ENCODE data around the gene XPO4. TPM values are rescaled to one million over a fixed set of nuclear protein-coding genes. Genes with fewer than 3 reads are reported as not detected.

Gene XPO4
- total and polyA plus RNA-seq, 2 of the 8 experiments (the other 6 are each of a cell fraction or from before 2014, with no cell fraction given): 11.9 to 33.3 TPM

- H4K20me1 ChIP-seq (replicated peaks in 1 of 2; ENCODE audit: control insufficient read depth in 1 of 2, insufficient read depth in 2 of 2, low read length in 2 of 2): peaks cover 0 to 1% of the 10 kb centered on the region in 2 experiments
- H3K23me2 ChIP-seq (ENCODE audit: low read depth, low read length): no peaks in the 10 kb centered on the region; the same call in 1 of the 2 replicates
- H3K79me2 ChIP-seq (ENCODE audit: control insufficient read depth in 1 of 2, insufficient read depth in 2 of 2, low read length in 2 of 2): 0 out of 4 replicates have a peak, but pooled peaks cover 0 to 6% of the 10 kb centered on the region in 2 experiments
- H3K23ac ChIP-seq (ENCODE audit: insufficient read length): no peak overlapping the region
- WGBS, 2 experiments (ENCODE audit: extremely low coverage in 1 of 2, insufficient coverage in 1 of 2, insufficient read length in 1 of 2, insufficient replicate concordance in 2 of 2, low coverage in 1 of 2, low lambda C conversion rate in 2 of 2, missing lambda C conversion rate in 1 of 2): 96% methylated on average over 4 of the region's 4 CpGs; no CpG with 5 or more reads in 1 of the 2 experiments
- no peak overlapping the region for H2BK15ac ChIP-seq (ENCODE audit: low read length)
- H2BK120ac ChIP-seq (replicated peaks; ENCODE audit: low read depth, low read length): no peak overlapping the region
- no peak overlapping the region for H3K14ac ChIP-seq (ENCODE audit: insufficient read length)
- H3K9me3 ChIP-seq (ENCODE audit: insufficient read depth in 2 of 2, low read depth in 1 of 2, low read length in 1 of 2): no peaks in the 10 kb centered on the region
- no peak overlapping the region for H4K8ac ChIP-seq (ENCODE audit: extremely low read depth, insufficient read depth, low read length)
- ChIA-PET CTCF (ENCODE audit: partially characterized antibody) (interaction anchor here (0.9 to 2.4 kb wide), 2 partner anchors 15 to 20 kb away, joined by 5 to 8 read pairs; no protein-coding TSS in a partner anchor), POLR2A (ENCODE audit: partially characterized antibody) (no interaction called here)
- H2AK5ac ChIP-seq (ENCODE audit: low read depth, low read length): no peak overlapping the region
- no peaks in the 10 kb centered on the region for H3K4me1 ChIP-seq (replicated peaks in 1 of 4; ENCODE audit: control insufficient read depth in 3 of 4, insufficient read depth in 4 of 4, low read length in 3 of 4)
- H3K18ac ChIP-seq (ENCODE audit: extremely low read depth, low read length): no peak overlapping the region
- H3K4ac ChIP-seq (replicated peaks; ENCODE audit: insufficient read length, low read depth, low read length): no peak overlapping the region
- H3K79me1 ChIP-seq (ENCODE audit: low read depth, low read length): no peaks in the 10 kb centered on the region
- no peak overlapping the region for H2BK5ac ChIP-seq (ENCODE audit: low read depth, low read length)
- H3K56ac ChIP-seq (replicated peaks; ENCODE audit: insufficient read length, low read depth, low read length): no peak overlapping the region
- H3K27ac ChIP-seq (ENCODE audit: low read depth, low read length): no peak overlapping the region
- H3K4me2 ChIP-seq (ENCODE audit: insufficient read depth in 1 of 2, low read depth in 2 of 2, low read length in 2 of 2): no peak overlapping the region
- no peak overlapping the region for H2BK20ac ChIP-seq (ENCODE audit: low read length)
- FAIRE-seq (no peak), DNase-seq (ENCODE audit: low read depth in 1 of 2, low spot score in 2 of 2) (no peak)
- H3K9ac ChIP-seq (replicated peaks in 1 of 4; ENCODE audit: extremely low read depth in 1 of 4, low read depth in 3 of 4, low read length in 3 of 4): no peak overlapping the region
- H2BK12ac ChIP-seq (ENCODE audit: low read depth, low read length): no peak overlapping the region
- no peak overlapping the region for H3K4me3 ChIP-seq (ENCODE audit: extremely low read depth in 1 of 4, insufficient read depth in 2 of 4, low read depth in 3 of 4, low read length in 4 of 4)
- peaks cover 0 to 18% (median 15%) of the 10 kb centered on the region in 4 experiments; a peak in 7 of 8 replicates for H3K36me3 ChIP-seq (ENCODE audit: control insufficient read depth in 2 of 4, insufficient read depth in 4 of 4, low read length in 3 of 4)
- H3K27me3 ChIP-seq (replicated peaks in 1 of 4; ENCODE audit: control insufficient read depth in 3 of 4, extremely low read depth in 1 of 4, insufficient read depth in 3 of 4, low read length in 3 of 4): no peaks in the 10 kb centered on the region
- no peak overlapping the region for H4K5ac ChIP-seq (ENCODE audit: insufficient read length, low read depth, low read length)
- no peak overlapping the region for H4K91ac ChIP-seq (replicated peaks; ENCODE audit: insufficient read length, low read length)
- TF ChIP-seq, protein P1, sequence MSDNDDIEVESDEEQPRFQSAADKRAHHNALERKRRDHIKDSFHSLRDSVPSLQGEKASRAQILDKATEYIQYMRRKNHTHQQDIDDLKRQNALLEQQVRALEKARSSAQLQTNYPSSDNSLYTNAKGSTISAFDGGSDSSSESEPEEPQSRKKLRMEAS (IDR thresholded peaks at IDR 0.05): no peak
- no peak for TF ChIP-seq RNF2 (IDR thresholded peaks at IDR 0.05; ENCODE audit: borderline replicate concordance, low read depth, low read length, missing control alignments, poor library complexity, severe bottlenecking)
- TF ChIP-seq ATF3 (IDR thresholded peaks at IDR 0.05; ENCODE audit: insufficient read depth, low read depth, low read length): no peak
- TF ChIP-seq RBBP5 (IDR thresholded peaks at IDR 0.05; ENCODE audit: borderline replicate concordance, low read depth, low read length): no peak
- no peak for TF ChIP-seq JUN (IDR thresholded peaks at IDR 0.05; ENCODE audit: low read depth, low read length)
- no peak overlapping the region for H2AFZ ChIP-seq (ENCODE audit: low read length)
These were observed 93.7 kb downstream of the XPO4 start for GRCh38 chr13:20808874-20809273.
